Superior temporal gyrus (tissue), 1 donor: ENCODE measurements around the gene MTHFD1L.

ENCODE experiments used
- DNase-seq: peaks from one replicate; pipeline ENCODE4 v3.0.0-alpha.2; 2016; ENCODE audit errors: extremely low spot score

MTHFD1L gene

DNA sequence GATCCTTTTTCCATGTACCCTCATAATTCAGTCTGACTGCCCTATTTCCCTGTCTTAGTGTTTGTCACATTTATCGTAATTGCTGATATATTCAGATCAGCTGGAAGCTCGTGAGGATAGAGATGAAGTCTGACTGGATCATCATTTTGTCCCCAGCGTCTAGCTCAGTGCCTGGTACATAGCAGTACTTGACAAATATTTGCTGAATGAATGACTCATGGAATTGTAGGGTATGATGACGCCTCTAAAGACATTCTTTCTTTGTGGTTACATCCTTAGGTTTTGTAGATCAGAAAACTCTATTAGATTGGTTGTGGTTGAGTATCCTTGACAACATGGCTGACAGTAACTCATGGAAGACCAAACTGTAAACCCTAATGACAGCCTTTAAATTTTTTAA, 68.9 kb downstream of the MTHFD1L start:
- no peak for DNase-seq

DNA sequence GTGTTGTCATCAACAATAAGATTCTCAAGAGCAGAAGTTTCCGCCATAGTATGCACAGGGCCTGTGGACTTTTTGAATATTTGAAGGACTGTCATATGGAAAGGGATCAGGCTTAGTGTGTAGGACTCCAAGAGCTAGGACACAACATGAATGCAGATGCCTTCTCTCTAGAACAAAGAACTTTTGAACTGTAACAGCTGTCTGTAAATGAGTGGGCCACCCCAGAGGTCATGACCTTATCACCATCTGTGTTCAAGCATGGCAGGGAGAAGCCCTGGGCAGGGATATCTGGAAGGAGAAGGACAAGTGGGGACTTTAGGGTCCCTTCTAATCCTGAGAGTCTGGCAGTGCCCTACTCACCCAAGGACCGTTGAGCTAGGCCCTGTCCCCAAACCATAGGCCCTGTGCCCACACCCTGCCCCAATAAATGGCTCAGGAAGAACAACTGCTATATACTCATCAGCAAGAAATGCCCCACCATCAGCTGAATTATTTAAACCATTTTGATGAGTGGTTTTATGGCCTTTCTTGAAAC, 70.6 kb downstream of the MTHFD1L start:
- no peak for DNase-seq

DNA sequence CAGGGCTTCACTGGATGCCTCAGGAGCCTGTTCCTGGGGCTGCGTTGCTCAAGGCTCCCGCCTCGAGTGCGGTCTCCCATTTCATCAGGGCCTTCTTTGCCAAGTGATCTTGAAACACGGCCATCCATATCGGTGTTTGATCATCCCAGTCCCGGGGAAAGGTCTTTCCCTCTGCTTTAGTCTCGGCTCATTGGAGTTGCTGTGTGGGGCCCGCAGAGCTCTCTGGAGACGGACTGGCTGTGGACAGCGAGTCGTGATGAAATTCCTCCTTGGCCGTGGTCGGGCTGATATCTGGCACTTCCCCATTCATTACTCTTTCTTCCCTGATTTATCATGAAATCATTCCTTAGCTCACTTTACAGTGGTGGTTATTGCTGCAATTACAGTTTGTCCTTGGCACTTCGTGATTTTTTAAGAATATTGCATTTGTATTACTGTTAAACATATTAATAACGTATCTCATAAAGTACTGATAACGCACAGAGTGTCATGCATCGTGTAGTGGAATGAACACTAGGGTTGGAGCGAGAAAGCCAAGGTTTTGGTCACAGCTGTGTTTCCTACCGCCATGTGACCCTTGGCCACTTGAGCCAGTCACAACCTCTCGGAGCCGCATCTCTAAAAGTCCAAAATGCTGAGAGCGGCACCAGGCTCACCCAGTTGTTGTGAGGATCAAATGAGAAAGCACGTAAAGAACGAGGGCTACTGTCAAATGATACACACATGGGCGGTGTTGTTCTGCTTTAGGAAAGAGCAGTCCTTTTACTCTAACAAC, 71.8 kb downstream of the MTHFD1L start:
- DNase-seq = no peak

GRCh38 chr6:150939399-150939798, 73.9 kb downstream of the MTHFD1L start:
- no peak for DNase-seq

GRCh38 chr6:150940941-150941340, 75.4 kb downstream of the MTHFD1L start:
- no peak for DNase-seq

GRCh38 chr6:150949526-150949925, 84.0 kb downstream of the MTHFD1L start:
- no peak for DNase-seq

- no peak for DNase-seq
Measured at GRCh38 chr6:150953851-150954250, 88.3 kb downstream of the MTHFD1L start.

DNA sequence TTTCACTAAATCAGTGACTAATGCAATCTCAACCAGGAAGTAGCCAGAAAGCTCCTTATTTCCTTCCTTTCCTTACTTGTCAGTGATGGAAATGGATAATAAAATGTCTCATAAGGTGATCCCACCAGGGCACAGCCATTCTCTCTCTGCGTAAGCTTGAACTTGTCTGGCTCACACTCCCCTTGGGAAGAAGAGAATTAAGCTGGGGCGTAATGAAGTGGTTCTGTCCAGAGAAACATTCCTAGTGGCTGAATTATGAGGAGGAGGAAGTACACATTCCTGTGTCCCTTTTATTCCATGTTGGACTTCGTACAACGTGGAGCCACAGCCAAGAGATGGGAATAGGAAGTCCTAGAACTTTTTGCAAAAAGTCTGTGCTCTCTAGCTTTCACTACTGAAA, 93.7 kb downstream of the MTHFD1L start:
- no peak for DNase-seq

GRCh38 chr6:150962436-150962835, 96.9 kb downstream of the MTHFD1L start:
- no peak for DNase-seq

GRCh38 chr6:150964765-150965164, 99.3 kb downstream of the MTHFD1L start:
- no peak for DNase-seq

DNA sequence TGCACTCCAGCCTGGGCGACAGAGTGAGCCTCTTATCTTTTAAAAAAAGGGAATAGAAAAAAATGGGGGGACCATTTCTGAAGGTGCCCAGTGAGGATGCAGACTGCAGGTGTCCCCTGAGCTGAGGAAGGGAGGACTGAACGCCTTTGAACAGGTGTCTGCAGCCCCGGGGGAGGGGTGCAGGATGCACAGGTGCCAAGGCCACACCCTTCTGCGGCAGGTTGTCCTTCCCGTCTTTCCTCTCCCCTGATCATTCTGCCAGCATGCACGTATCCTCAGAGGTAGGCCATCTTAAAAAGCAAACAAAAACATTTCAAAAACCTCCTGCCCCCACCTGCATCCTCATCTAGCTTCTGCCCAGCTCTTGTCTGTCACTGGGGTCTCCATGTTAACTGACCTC, 101.3 kb downstream of the MTHFD1L start:
- DNase-seq = no peak

DNA sequence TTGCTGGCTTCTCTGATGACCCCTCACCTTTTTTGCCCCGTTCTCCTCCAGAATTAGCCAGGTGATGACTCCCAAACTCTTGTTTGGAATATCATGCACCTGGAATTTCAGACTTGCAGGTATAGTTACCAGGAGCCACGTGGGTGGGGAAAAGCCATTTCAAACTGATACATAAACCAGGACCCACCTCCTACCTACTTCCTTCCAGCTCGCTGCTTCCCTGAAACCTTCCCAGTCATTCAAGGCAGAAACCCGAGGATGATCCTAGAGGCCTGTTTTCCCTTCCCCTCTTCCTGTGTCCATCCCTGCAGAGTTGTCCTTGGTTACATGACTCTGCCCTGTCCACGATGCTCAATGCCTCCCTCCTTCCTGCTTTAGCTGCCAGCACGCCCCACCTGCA, 101.9 kb downstream of the MTHFD1L start:
- DNase-seq = no peak

GRCh38 chr6:150967910-150968309, 102.4 kb downstream of the MTHFD1L start:
- DNase-seq = no peak

DNA sequence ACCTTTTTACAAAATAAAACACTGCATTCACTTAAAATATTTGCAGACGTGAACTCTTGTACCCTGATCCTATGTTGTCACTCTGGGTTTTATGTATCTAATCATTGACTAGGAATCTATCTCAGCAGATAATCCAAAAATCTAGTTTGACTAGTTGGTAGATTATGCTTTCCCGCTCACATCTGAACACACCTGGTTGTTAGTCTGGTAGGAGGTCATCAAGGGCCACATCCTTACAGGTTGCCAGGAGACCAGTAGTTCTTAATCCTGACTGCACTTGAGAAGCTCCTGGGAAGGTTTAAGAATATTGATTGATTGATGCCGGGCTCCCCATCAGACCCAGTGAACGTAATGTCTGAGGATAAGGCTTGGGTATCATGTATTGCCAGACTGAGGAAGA, 104.4 kb downstream of the MTHFD1L start:
- DNase-seq = no peak

DNA sequence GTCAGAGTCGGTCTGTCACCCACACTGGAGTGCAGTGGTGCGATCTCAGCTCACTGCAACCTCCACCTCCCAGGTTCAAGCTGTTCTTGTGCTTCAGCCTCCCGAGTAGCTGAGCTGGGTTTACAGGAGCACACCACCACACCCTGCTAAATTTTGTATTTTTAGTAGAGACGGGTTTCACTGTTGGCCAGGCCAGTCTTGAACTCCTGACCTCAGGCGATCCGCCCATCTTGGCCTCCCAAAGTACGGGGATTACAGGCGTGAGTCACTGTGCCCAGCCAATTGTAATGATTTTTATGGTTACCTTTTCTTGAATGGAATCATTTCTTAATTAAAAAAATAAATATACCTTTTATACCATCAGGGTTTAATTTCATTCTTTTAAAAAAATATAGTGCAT, 105.7 kb downstream of the MTHFD1L start:
- DNase-seq = no peak

DNA sequence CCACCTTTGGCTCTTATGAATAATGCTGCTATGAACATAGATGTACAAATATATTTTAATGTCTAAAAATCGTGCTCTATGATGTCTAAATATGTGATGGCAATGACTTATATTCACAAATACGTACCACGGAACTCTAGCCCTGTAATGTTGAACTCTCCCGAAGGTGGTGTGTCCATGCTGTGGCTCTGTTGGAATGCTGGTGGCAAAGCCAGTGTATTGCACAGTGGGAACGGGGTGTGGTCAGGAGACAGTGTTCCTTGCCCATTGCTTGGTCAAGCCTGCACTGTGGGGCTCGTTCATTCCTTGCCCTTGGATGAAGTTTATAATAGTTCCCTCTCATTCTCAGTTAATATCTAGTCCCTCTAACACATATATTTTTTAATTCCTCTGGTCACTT, 109.6 kb downstream of the MTHFD1L start:
- no peak for DNase-seq

- DNase-seq = no peak
Measured at GRCh38 chr6:150977281-150977680, 111.8 kb downstream of the MTHFD1L start.

GRCh38 chr6:150978624-150979023, 113.1 kb downstream of the MTHFD1L start:
- no peak for DNase-seq

- no peak for DNase-seq
Measured at GRCh38 chr6:150979826-150980350, 114.4 kb downstream of the MTHFD1L start.

- no peak for DNase-seq
Measured at GRCh38 chr6:150981095-150981494, 115.6 kb downstream of the MTHFD1L start.

GRCh38 chr6:150981669-150982068, 116.2 kb downstream of the MTHFD1L start:
- DNase-seq = no peak

GRCh38 chr6:150987371-150987828, 121.9 kb downstream of the MTHFD1L start:
- DNase-seq = no peak

GRCh38 chr6:150987855-150988464, 122.5 kb downstream of the MTHFD1L start:
- no peak for DNase-seq
